ENCODE results near the gene ZNF496. TPM values are rescaled to one million over a fixed set of nuclear protein-coding genes. Genes with fewer than 3 reads are reported as not detected.
"Not testable (repeated sequence)": the region's sequence is repeated elsewhere in the genome, so short reads cannot be mapped to it uniquely, and the experiment has no call there.

ZNF496 gene
- total RNA-seq, 4 donors from 2014 or later, result 23.7 to 34.3 (median 33.3) TPM

DNA sequence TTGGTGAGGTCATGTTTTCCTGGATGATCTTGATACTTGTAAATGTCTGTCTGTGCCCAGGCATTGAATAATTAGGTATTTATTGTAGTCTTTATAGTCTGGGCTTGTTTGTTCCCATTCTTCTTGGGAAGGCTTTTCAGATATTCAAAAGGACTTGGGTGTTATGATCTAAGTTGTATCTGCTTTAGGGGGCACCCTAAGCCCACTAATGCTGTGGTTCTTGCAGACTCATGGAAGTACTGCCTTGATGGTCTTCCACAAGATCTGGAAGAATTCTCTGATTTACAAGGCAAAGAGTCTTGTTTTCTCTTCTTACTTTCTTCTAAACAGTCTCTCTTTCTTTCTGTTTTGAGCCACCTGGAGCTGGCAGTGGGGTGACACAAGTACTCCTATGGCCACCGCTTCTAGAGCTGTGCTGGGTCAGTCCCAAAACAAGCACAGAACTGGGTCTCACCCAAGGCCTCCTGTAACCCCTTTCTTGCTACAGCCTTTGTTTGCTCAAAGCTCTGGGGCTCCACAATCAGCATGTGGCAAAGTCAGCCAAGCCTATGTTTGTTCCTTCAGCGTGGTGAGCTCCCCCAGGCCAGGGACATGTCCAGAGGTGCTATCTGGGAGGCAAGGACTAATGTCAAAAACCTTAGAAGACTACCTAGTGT, 63.1 kb downstream of the ZNF496 start:
- Histone ChIP-seq H3K27me3 (no peaks in the 10 kb centered on the region), H3K9me3 (peaks cover 0 to 19% (median 15%) of the 10 kb centered on the region in 4 donors), H3K4me1 (no peaks in the 10 kb centered on the region), H3K36me3 (no peaks in the 10 kb centered on the region), H3K27ac (replicated peaks in 1 of 4) (no peak overlapping the region), H3K4me3 (no peak overlapping the region)
- intact Hi-C loops (cut with DNase I), result no loop called here
- TF ChIP-seq POLR2A (IDR thresholded peaks at IDR 0.05; ENCODE audit: low read depth) (no peak), POLR2AphosphoS5 (IDR thresholded peaks at IDR 0.05) (no peak), EP300 (IDR thresholded peaks at IDR 0.05) (no peak)
- TF ChIP-seq, protein P1, sequence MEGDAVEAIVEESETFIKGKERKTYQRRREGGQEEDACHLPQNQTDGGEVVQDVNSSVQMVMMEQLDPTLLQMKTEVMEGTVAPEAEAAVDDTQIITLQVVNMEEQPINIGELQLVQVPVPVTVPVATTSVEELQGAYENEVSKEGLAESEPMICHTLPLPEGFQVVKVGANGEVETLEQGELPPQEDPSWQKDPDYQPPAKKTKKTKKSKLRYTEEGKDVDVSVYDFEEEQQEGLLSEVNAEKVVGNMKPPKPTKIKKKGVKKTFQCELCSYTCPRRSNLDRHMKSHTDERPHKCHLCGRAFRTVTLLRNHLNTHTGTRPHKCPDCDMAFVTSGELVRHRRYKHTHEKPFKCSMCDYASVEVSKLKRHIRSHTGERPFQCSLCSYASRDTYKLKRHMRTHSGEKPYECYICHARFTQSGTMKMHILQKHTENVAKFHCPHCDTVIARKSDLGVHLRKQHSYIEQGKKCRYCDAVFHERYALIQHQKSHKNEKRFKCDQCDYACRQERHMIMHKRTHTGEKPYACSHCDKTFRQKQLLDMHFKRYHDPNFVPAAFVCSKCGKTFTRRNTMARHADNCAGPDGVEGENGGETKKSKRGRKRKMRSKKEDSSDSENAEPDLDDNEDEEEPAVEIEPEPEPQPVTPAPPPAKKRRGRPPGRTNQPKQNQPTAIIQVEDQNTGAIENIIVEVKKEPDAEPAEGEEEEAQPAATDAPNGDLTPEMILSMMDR (IDR thresholded peaks at IDR 0.05), result no peak
- DNase-seq (ENCODE audit: extremely low spot score), result no peak
- WGBS, result 100% methylated on average over 1 of the region's 2 CpGs

DNA sequence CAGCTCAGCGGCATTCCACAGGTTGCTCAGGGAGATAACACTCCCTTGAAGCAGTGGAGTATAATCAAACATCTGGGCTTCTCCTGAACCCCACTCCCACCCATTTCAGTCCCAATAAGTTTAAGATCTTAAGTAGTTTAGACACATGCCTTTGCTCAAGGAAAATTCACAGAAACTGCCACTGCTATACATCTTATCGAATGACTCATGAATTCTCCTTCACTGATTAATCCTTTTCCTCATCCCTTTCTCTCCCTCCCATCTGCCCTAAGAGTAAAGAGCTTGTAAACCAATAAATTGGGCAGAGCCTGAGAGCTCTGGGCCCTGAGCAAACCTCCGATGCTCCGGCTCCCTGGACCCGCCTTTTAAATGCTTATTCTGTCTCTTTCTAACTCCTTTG, 65.6 kb downstream of the ZNF496 start:
- TF ChIP-seq, protein P1 (IDR thresholded peaks at IDR 0.05), result no peak
- TF ChIP-seq POLR2AphosphoS5 (IDR thresholded peaks at IDR 0.05) (no peak), EP300 (IDR thresholded peaks at IDR 0.05) (no peak), POLR2A (IDR thresholded peaks at IDR 0.05; ENCODE audit: low read depth) (no peak)
- no peak overlapping the region for H3K27ac ChIP-seq (replicated peaks in 1 of 4)
- H3K4me1 ChIP-seq, result no peaks in the 10 kb centered on the region
- DNase-seq (ENCODE audit: extremely low spot score), result no peak
- intact Hi-C loops (cut with DNase I), result no loop called here
- peaks cover 0 to 21% (median 11%) of the 10 kb centered on the region in 4 donors for H3K9me3 ChIP-seq
- H3K4me3 ChIP-seq, result no peak overlapping the region
- H3K36me3 ChIP-seq, result no peaks in the 10 kb centered on the region
- WGBS, result 83% methylated on average over 5 of the region's 5 CpGs
- H3K27me3 ChIP-seq, result no peaks in the 10 kb centered on the region

DNA sequence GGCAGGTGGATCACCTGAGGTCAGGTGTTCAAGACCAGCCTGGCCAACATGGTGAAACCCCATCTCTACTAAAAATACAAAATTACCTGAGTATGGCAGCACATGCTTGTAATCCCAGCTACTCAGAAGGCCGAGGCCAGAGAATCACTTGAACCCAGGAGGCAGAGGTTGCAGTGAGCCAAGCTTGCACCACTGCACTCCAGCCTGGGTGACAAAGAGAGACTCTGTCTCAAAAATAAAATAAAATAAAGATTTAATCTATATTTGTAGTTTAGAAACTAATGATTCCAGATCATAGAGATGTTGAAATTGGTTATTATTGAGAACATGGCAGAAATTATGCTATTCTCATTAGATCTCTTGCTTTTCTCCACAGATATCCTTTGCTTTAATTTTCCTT, 75.9 kb downstream of the ZNF496 start, which contains the start of gene VN1R5:
Gene VN1R5 (plus strand): TSS at position 301 of the 400 bp plus-strand sequence.
- H3K27me3 ChIP-seq; H3K4me1 ChIP-seq; H3K27ac ChIP-seq (replicated peaks in 1 of 4); H3K4me3 ChIP-seq; H3K9me3 ChIP-seq; intact Hi-C loops (cut with DNase I); DNase-seq (ENCODE audit: extremely low spot score); H3K36me3 ChIP-seq: not testable (repeated sequence)
- WGBS, result 86% methylated on average over 1 of the region's 1 CpG

DNA sequence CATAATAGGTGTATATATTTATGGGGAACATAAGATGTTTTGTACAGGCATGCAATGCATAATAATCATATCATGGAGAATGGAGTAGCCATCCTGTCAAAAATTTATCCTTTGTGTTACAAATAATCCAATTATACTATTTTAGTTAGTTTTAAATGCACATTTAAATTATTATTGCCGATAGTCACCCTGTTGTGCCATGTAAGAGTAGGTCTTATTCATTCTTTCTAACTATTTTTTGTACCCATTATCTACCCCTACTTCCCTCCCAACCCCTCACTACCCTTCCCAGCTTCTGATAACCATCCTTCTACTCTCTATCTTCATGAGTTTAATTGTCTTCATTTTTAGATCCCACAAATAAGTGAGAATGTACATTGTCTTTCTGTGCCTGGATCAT, 84.1 kb downstream of the ZNF496 start:
- no peak for TF ChIP-seq POLR2A (IDR thresholded peaks at IDR 0.05; ENCODE audit: low read depth)
- no peak for TF ChIP-seq POLR2AphosphoS5 (IDR thresholded peaks at IDR 0.05)
- TF ChIP-seq, protein P1 (IDR thresholded peaks at IDR 0.05), result no peak
- no peak for TF ChIP-seq EP300 (IDR thresholded peaks at IDR 0.05)
- no peak for DNase-seq (ENCODE audit: extremely low spot score)
- 89% methylated on average over 1 of the region's 1 CpG for WGBS
- no peaks in the 10 kb centered on the region for H3K27me3 ChIP-seq
- no peak overlapping the region for H3K4me3 ChIP-seq
- H3K4me1 ChIP-seq, result no peaks in the 10 kb centered on the region
- H3K36me3 ChIP-seq, result no peaks in the 10 kb centered on the region
- H3K9me3 ChIP-seq, result peaks cover 0 to 22% (median 6%) of the 10 kb centered on the region in 4 donors
- intact Hi-C loops (cut with DNase I), result no loop called here
- no peak overlapping the region for H3K27ac ChIP-seq (replicated peaks in 1 of 4)

Small RNA genes within 50 kb of the gene (small RNA-seq; reads per million reads assigned to genes)
- gene RF00019, result 0 reads per million in 3 donors

Other genes starting within 250 kb of the ZNF496 start
- 1 to 10 TPM; 4.8 to 6.2 (median 5.9) TPM for gene ZNF669, start 227.5 kb downstream of the ZNF496 start, total RNA-seq
- 10 to 100 TPM; 21.6 to 62.7 (median 43.3) TPM for gene ZNF124, start 159.8 kb downstream of the ZNF496 start, total RNA-seq
- not detected for gene VN1R5, start 75.8 kb downstream of the ZNF496 start, total RNA-seq
- gene NLRP3, start 84.3 kb upstream of the ZNF496 start, total RNA-seq, result 1 to 10 TPM; 1.3 to 4.5 (median 1.6) TPM
- gene OR2B11, start 126.2 kb upstream of the ZNF496 start, total RNA-seq, result not detected
- gene OR2C3, start 204.6 kb upstream of the ZNF496 start, total RNA-seq, result not detected
- 1 to 10 TPM in 1 of 4 donors, under 1 TPM in 3; 0.13 to 1.3 (median 0.53) TPM for gene GCSAML, start 217.3 kb upstream of the ZNF496 start, total RNA-seq

Measured in esophagus muscularis mucosa (tissue), 4 donors.